Gastroesophageal sphincter (tissue), 3 donors: Measurements from ENCODE around the gene ITGA11.

Source experiments
- POLR2A ChIP-seq, 2 donors: fragments of 450-650 bp; IDR thresholded peaks; one replicate each; pipeline ENCODE4 v1.6.1; 2017; ENCODE audit warnings: antibody characterized with exemption in 2 of 2, mild to moderate bottlenecking in 2 of 2, moderate library complexity in 1 of 2
- TF ChIP-seq, protein P1 (sequence below), 4 experiments: fragments of 200-600 bp in 2 of 4; fragments of 450-650 bp in 2 of 4; sonication (generic) in 1 of 4; IDR thresholded peaks; one replicate each; pipeline ENCODE4 v1.5.1; 2017 to 2019; ENCODE audit warnings: antibody characterized with exemption in 4 of 4, mild to moderate bottlenecking in 2 of 4, moderate library complexity in 2 of 4

DNA sequence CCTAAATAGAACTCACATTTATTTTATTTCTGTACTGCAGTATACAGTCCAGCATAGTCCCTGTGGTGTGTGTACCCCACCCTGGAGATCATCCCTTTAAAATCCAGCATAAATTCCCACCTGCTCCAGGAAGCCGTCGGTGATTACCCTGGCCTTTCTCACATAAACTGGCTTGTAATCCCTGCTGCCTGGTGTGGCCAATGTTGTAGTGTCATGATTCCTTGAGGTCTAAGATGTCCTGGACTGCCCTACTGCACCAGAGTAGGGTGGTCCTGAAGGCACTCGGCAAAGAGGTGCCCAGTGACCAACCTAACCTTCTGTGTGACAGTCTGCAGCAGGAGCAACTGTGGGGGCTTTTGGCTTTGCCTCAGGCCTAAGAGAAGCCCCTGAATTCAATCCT lies 58.9 kb downstream of the ITGA11 start:
- TF ChIP-seq, protein P1, sequence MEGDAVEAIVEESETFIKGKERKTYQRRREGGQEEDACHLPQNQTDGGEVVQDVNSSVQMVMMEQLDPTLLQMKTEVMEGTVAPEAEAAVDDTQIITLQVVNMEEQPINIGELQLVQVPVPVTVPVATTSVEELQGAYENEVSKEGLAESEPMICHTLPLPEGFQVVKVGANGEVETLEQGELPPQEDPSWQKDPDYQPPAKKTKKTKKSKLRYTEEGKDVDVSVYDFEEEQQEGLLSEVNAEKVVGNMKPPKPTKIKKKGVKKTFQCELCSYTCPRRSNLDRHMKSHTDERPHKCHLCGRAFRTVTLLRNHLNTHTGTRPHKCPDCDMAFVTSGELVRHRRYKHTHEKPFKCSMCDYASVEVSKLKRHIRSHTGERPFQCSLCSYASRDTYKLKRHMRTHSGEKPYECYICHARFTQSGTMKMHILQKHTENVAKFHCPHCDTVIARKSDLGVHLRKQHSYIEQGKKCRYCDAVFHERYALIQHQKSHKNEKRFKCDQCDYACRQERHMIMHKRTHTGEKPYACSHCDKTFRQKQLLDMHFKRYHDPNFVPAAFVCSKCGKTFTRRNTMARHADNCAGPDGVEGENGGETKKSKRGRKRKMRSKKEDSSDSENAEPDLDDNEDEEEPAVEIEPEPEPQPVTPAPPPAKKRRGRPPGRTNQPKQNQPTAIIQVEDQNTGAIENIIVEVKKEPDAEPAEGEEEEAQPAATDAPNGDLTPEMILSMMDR (IDR thresholded peaks at IDR 0.05): no peak
- no peak for TF ChIP-seq POLR2A (IDR thresholded peaks at IDR 0.05)
